Thymus (tissue), 11 donors: ENCODE data around the gene ZXDC. TPM values are rescaled to one million over a fixed set of nuclear protein-coding genes. Genes with fewer than 3 reads are reported as not detected.

Experiments used
- DNase-seq, 9 donors: peaks; one replicate each; pipeline ENCODE4 v3.0.0-alpha.2; 2013; ENCODE audit warnings: low spot score in 9 of 9, low read depth in 6 of 9, missing footprints in 1 of 9
- H3K27ac ChIP-seq, 2 donors: one replicate each; pipeline ENCODE4 v1.5.1; 2013; ENCODE audit warnings: control low read depth in 1 of 2, low read depth in 1 of 2, low read length in 1 of 2, mild to moderate bottlenecking in 1 of 2, moderate library complexity in 1 of 2
- H3K27me3 ChIP-seq, 2 donors: one replicate each; pipeline ENCODE4 v1.5.1; 2013; ENCODE audit warnings: low read length in 1 of 2; ENCODE audit not compliant: control insufficient read depth in 2 of 2, insufficient read depth in 1 of 2
- H3K36me3 ChIP-seq, 2 donors: one replicate each; pipeline ENCODE4 v1.5.1; 2013; ENCODE audit warnings: low read length in 1 of 2, mild to moderate bottlenecking in 1 of 2, moderate library complexity in 1 of 2; ENCODE audit not compliant: control insufficient read depth in 2 of 2, insufficient read depth in 2 of 2
- H3K4me1 ChIP-seq, 2 donors: one replicate each; pipeline ENCODE4 v1.5.1; 2013; ENCODE audit warnings: low read length in 2 of 2; ENCODE audit not compliant: control insufficient read depth in 2 of 2, insufficient read depth in 2 of 2
- H3K4me3 ChIP-seq, 2 donors: one replicate each; pipeline ENCODE4 v1.5.1; 2013; ENCODE audit warnings: low read length in 2 of 2, control low read depth in 1 of 2, mild to moderate bottlenecking in 1 of 2
- H3K9me3 ChIP-seq, 2 donors: one replicate each; pipeline ENCODE4 v1.5.1; 2013; ENCODE audit warnings: low read length in 1 of 2, mild to moderate bottlenecking in 1 of 2; ENCODE audit not compliant: control insufficient read depth in 2 of 2, insufficient read depth in 1 of 2
- WGBS: extraction: QIAGEN DNeasy Blood & Tissue Kit; methylation state at CpG from one replicate; pipeline ENCODE4 v1.1.7; 2013; 5-methylcytosine and 5-hydroxymethylcytosine counted together
- polyA plus RNA-seq: library from polyadenylated mRNA; stranded (reverse); fragments of 200-250 nt; gene quantifications from one replicate; pipeline ENCODE4 v1.2.3, GENCODE V29; 2013
- total RNA-seq: library from RNA; stranded (reverse); fragments of 120-200 nt; gene quantifications from one replicate; pipeline ENCODE4 v1.2.4, GENCODE V29; 2013
- donor health status: healthy.

ZXDC gene
- total and polyA plus RNA-seq, 2 donors = 15.6 to 17.3 TPM

DNA sequence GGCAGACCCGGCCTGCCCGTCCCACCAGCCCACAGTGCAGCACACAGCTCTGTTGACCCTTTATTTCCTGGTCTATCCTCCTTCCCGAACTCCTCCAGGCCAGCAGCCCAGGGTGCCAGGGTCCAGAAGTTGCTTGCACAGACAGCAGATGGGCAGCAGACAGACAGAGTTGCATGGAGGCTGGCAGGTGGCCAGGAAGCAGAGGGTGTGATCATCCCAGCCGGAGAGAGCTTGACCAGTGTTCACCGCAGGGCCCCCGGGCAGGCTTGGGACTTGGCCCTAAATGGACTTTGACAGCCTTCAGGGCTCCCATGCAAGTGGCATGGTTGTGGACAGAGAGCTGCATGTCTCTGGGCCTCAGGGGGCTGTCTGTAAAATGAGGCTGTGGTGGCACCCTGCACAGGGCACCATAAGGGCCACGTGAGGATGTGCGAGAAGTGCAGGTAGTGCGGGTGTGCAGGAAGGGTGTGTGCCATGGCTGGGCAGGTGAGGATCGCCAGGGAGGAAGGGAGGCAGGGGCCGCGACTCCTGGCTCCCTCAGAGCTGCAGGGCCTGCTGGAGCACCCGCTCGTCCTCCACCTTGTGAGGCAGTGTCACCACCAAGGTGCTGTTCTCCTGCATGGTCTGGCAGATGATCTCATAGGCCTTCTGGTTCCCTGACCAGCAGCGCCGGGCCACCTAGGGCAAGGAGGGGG is 6.3 kb upstream of the ZXDC start:
- Histone ChIP-seq H3K9me3 (no peaks in the 10 kb centered on the region), H3K27me3 (no peaks in the 10 kb centered on the region), H3K36me3 (no peaks in the 10 kb centered on the region), H3K27ac (no peak overlapping the region), H3K4me3 (no peak overlapping the region), H3K4me1 (peaks cover 0 to 10% of the 10 kb centered on the region in 2 donors)
- WGBS = 95% methylated on average over 16 of the region's 16 CpGs
- DNase-seq = no peak

- H3K9me3 ChIP-seq = no peaks in the 10 kb centered on the region
- no peak overlapping the region for H3K27ac ChIP-seq
- H3K27me3 ChIP-seq = no peaks in the 10 kb centered on the region
- 92% methylated on average over 8 of the region's 8 CpGs for WGBS
- DNase-seq = no peak
- H3K4me3 ChIP-seq = no peak overlapping the region
- H3K4me1 ChIP-seq = peaks cover 5 to 12% of the 10 kb centered on the region in 2 donors
- no peaks in the 10 kb centered on the region for H3K36me3 ChIP-seq
These were observed 5.2 kb upstream of the ZXDC start for GRCh38 chr3:126480861-126481260.

DNA sequence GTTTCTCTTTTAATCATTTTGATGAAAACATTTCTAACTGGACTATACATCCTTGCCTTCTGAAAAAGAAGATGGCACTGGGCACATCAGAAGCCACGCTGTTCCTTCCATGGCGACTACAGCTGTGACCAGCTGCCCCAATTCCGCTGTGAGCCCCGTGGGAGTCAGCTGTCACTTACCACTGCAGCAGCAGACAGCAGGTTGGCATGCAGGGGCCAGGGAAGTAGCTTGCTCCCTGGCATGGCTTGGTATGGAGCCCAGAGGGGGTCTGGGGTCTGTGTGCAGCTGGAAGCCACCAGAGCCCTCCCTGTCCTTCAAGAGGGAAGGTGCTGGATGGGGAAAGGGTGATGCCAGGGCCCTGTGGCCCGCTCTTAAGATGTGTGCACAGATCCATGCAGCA is 4.5 kb upstream of the ZXDC start:
- no peaks in the 10 kb centered on the region for H3K27me3 ChIP-seq
- 85% methylated on average over 5 of the region's 5 CpGs for WGBS
- H3K4me1 ChIP-seq = peaks cover 5 to 12% of the 10 kb centered on the region in 2 donors
- H3K4me3 ChIP-seq = no peak overlapping the region
- no peak for DNase-seq
- H3K9me3 ChIP-seq = no peaks in the 10 kb centered on the region
- no peaks in the 10 kb centered on the region for H3K36me3 ChIP-seq
- H3K27ac ChIP-seq = no peak overlapping the region

DNA sequence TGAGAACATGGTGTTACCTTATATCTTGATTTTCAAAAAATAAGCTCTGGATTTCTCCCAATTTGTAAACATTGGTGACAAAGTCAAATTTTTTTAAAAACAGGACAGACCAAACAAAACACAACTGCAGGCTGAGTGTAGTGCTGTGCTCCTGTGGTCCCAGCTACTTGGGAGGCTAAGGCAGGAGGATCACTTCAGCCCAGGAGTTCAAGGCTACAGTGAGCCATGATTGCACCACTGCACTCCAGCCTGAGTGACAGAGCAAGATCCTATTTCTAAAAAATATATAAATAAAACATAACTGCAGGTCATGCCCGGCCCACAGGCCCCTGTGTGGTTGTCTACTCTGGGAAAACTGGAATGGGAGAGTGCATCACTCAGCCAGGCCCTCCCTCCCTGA is 4.0 kb upstream of the ZXDC start:
- 85% methylated on average over 1 of the region's 1 CpG for WGBS
- H3K4me1 ChIP-seq = peaks cover 5 to 12% of the 10 kb centered on the region in 2 donors

DNA sequence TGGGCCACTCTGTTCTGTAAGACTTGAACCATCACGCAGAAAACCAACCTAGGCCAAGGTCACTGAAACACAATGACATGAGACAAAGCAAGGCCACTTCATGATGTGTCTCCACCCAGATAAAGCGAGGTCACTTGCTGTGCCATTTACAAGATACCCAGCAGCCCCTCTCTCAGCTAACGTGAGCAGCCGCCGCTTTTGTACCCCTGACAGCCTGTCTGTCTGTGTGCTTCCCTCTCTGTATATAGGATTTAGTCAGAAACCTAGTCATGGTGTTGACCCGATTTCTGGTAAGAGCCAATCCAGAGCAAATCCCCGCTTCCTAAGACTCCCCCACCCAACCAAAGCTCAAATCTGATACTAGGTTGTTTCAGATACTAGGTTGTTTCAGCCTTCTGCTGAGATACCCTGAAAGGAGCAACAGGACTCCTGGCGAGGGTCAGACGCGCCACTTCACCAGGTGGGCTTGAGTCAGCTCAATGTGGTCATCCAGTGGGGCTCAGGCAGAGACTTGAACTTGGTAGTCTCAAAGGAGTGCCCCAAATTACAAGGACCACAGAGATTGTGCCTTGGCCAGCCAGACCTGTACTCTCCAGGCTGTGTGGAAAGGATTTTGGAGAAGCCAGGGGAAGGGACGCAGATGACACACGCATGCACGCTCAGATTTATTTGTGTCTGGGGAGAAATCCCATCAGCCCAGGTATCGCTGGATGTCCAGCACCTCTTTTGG is 3.1 kb upstream of the ZXDC start:
- peaks cover 11 to 18% of the 10 kb centered on the region in 2 donors for H3K4me1 ChIP-seq

More for the DNA sequence above, 4.0 kb upstream of the ZXDC start:
- peaks cover 0 to 2% of the 10 kb centered on the region in 2 donors for H3K9me3 ChIP-seq
- no peaks in the 10 kb centered on the region for H3K36me3 ChIP-seq
- no peak for DNase-seq
- no peaks in the 10 kb centered on the region for H3K27me3 ChIP-seq
- no peak overlapping the region for H3K4me3 ChIP-seq
- no peak overlapping the region for H3K27ac ChIP-seq

GRCh38 chr3:126477061-126477380 is 1.3 kb upstream of the ZXDC start:
- WGBS = 96% methylated on average over 4 of the region's 4 CpGs

More for the DNA sequence above, 3.1 kb upstream of the ZXDC start:
- Histone ChIP-seq H3K9me3 (peaks cover 0 to 4% of the 10 kb centered on the region in 2 donors), H3K4me3 (no peak overlapping the region), H3K36me3 (no peaks in the 10 kb centered on the region), H3K27me3 (no peaks in the 10 kb centered on the region), H3K27ac (no peak overlapping the region)
- WGBS = 98% methylated on average over 14 of the region's 14 CpGs
- DNase-seq = no peak

GRCh38 chr3:126476166-126477060 is 722 bp upstream of the ZXDC start:
- Histone ChIP-seq H3K36me3 (peaks cover 12 to 14% of the 10 kb centered on the region in 2 donors), H3K9me3 (peaks cover 0 to 4% of the 10 kb centered on the region in 2 donors), H3K4me3 (peak overlapping the region; percentile 68 to 92), H3K4me1 (peaks cover 29 to 38% of the 10 kb centered on the region in 2 donors), H3K27me3 (no peaks in the 10 kb centered on the region), H3K27ac (peak overlapping the region; percentile 75 to 76)
- peak in 3 of 9 donors; percentile 50 to 72 (median 54) for DNase-seq
- WGBS = 19% methylated on average over 55 of the region's 66 CpGs

More at GRCh38 chr3:126477061-126477380, 1.3 kb upstream of the ZXDC start:
- peaks cover 28 to 35% of the 10 kb centered on the region in 2 donors for H3K4me1 ChIP-seq
- H3K27ac ChIP-seq = no peak overlapping the region
- no peak overlapping the region for H3K4me3 ChIP-seq
- H3K9me3 ChIP-seq = peaks cover 0 to 4% of the 10 kb centered on the region in 2 donors
- peaks cover 8 to 10% of the 10 kb centered on the region in 2 donors for H3K36me3 ChIP-seq
- no peaks in the 10 kb centered on the region for H3K27me3 ChIP-seq
- DNase-seq = no peak

- DNase-seq = peak in 3 of 9 donors; percentile 35 to 66 (median 38)
- Histone ChIP-seq H3K4me1 (peaks cover 29 to 38% of the 10 kb centered on the region in 2 donors), H3K9me3 (peaks cover 0 to 4% of the 10 kb centered on the region in 2 donors), H3K27ac (peak overlapping the region; percentile 23 to 93), H3K27me3 (no peaks in the 10 kb centered on the region), H3K4me3 (peak overlapping the region; percentile 71 to 92), H3K36me3 (peaks cover 25 to 31% of the 10 kb centered on the region in 2 donors)
- 13% methylated on average over 72 of the region's 72 CpGs for WGBS
These were observed 936 bp downstream of the ZXDC start for GRCh38 chr3:126474498-126475412.
